Ovary (tissue), 9 donors: ENCODE results near the gene PARVA. TPM values are rescaled to one million over a fixed set of nuclear protein-coding genes. Genes with fewer than 3 reads are reported as not detected.

Source experiments
- DNase-seq, 5 donors: peaks; one replicate each; pipeline ENCODE4 v3.0.0-alpha.2; 2019 to 2020
- H3K27ac ChIP-seq, 2 donors: fragments of 200-600 bp; one replicate each; pipeline versions ENCODE4 v1.5.1 to v1.8.0; 2019 to 2022
- H3K27me3 ChIP-seq: fragments of 200-600 bp; one replicate; pipeline ENCODE4 v1.8.0; 2022
- H3K36me3 ChIP-seq: fragments of 200-600 bp; sonication (generic); one replicate; pipeline ENCODE4 v1.5.1; 2019
- H3K4me1 ChIP-seq: one replicate; pipeline ENCODE4 v1.8.1; 2013; ENCODE audit warnings: mild to moderate bottlenecking, moderate library complexity; ENCODE audit not compliant: insufficient read depth
- H3K4me3 ChIP-seq: fragments of 200-600 bp; sonication (generic); one replicate; pipeline ENCODE4 v1.5.1; 2017
- H3K9me3 ChIP-seq, 2 donors: fragments of 200-600 bp in 1 of 2; sonication (generic) in 1 of 2; one replicate each; pipeline versions ENCODE4 v1.5.1 to v1.8.1; 2013 to 2019; ENCODE audit warnings: mild to moderate bottlenecking in 1 of 2, moderate library complexity in 1 of 2
- EP300 ChIP-seq: sonication (generic); formaldehyde crosslinking; IDR thresholded peaks from one replicate; pipeline ENCODE4 v1.6.1; 2017; ENCODE audit warnings: antibody characterized with exemption
- POLR2A ChIP-seq: fragments of 450-650 bp; IDR thresholded peaks from one replicate; pipeline ENCODE4 v1.6.1; 2017; ENCODE audit warnings: antibody characterized with exemption, mild to moderate bottlenecking, moderate library complexity
- WGBS, 3 donors: extraction: QIAGEN DNeasy Blood & Tissue Kit in 1 of 3; methylation state at CpG; one replicate each; pipeline versions ENCODE4 v1.1.5 to v1.1.7; 2013 to 2017; 5-methylcytosine and 5-hydroxymethylcytosine counted together
- intact Hi-C, 4 donors: fragments of 100-400 bp; cut with DNase I; formaldehyde crosslinking; loops; one replicate each; pipeline versions ENCODE4 v1.11.0 to v1.15.1; 2022 to 2023
- polyA plus RNA-seq, 2 donors: library from polyadenylated mRNA; stranded (reverse); fragments of 200-250 nt in 1 of 2; fragments of 350-450 nt in 1 of 2; fragmentation: Illumina TruSeq in 1 of 2; extraction: RNeasy Lipid Tissue Mini Kit (QIAGEN cat#74804) in 1 of 2; gene quantifications; one replicate each; pipeline ENCODE4 v1.2.3, GENCODE V29; 2013 to 2014
- total RNA-seq, 7 donors: library from RNA; depleted of rRNA in 2 of 7; stranded (reverse); fragments of >200 nt in 2 of 7; fragmentation: NEBNext Ultra II Directional in 3 of 7; extraction: Animal tissue kit (Norgen Biotek cat#: 25700) in 3 of 7; gene quantifications; one replicate each; pipeline versions ENCODE4 v1.1.0 to v1.2.4, GENCODE V29; 2016 to 2023
- TF ChIP-seq, protein P1 (sequence below), 3 donors: fragments of 450-650 bp in 2 of 3; fragments of 200-600 bp in 1 of 3; IDR thresholded peaks; one replicate each; pipeline versions ENCODE4 v1.5.1 to v1.8.0; 2016 to 2022; ENCODE audit warnings: antibody characterized with exemption in 3 of 3, mild to moderate bottlenecking in 1 of 3
- donor health status: DM: no; HTN: no; CAD: no; lungs with moderate emphysema.
- donor health status: DM: no; HTN: no; CAD: no.
- donor health status: Bipolar disorder and iron deficiency.
- donor health status: DM: yes; HTN: yes; CAD: no.
- donor health status: DM: no; HTN: no; CAD: no.
- donor health status: DM: yes; HTN: yes; CAD: no.

PARVA gene
- total and polyA plus RNA-seq, 9 donors: 28.4 to 126 (median 89.8) TPM

DNA sequence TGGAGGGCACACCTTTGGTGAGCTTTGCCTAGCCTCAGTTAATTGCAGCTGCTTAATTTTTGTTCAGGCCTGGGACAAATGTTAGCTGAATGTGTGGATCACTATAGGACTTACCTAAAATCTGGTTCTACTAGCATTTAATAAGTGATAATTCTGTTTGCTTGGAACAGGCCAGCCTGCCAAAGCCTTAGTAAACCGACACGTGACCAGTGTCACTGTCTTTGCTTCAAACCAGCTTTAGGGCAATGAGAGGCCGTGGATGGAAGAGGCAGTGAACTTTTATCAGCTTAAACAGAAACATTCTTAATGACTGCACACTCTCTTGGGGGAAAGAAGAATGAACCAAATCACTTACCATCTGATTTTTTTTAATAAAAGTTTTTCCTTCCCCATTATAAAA is 10.8 kb downstream of the PARVA start:
- no peak overlapping the region for H3K27ac ChIP-seq
- TF ChIP-seq POLR2A: no peak
- TF ChIP-seq, protein P1, sequence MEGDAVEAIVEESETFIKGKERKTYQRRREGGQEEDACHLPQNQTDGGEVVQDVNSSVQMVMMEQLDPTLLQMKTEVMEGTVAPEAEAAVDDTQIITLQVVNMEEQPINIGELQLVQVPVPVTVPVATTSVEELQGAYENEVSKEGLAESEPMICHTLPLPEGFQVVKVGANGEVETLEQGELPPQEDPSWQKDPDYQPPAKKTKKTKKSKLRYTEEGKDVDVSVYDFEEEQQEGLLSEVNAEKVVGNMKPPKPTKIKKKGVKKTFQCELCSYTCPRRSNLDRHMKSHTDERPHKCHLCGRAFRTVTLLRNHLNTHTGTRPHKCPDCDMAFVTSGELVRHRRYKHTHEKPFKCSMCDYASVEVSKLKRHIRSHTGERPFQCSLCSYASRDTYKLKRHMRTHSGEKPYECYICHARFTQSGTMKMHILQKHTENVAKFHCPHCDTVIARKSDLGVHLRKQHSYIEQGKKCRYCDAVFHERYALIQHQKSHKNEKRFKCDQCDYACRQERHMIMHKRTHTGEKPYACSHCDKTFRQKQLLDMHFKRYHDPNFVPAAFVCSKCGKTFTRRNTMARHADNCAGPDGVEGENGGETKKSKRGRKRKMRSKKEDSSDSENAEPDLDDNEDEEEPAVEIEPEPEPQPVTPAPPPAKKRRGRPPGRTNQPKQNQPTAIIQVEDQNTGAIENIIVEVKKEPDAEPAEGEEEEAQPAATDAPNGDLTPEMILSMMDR (IDR thresholded peaks at IDR 0.05): no peak
- TF ChIP-seq EP300: no peak
- H3K9me3 ChIP-seq: no peaks in the 10 kb centered on the region
- H3K27me3 ChIP-seq: no peaks in the 10 kb centered on the region
- intact Hi-C loops: no loop called here
- no peak overlapping the region for H3K4me3 ChIP-seq
- WGBS, 3 donors: 22 to 40% (median 35%) methylated on average over 3 of the region's 3 CpGs
- no peaks in the 10 kb centered on the region for H3K36me3 ChIP-seq
- peaks cover 18% of the 10 kb centered on the region for H3K4me1 ChIP-seq
- no peak for DNase-seq

DNA sequence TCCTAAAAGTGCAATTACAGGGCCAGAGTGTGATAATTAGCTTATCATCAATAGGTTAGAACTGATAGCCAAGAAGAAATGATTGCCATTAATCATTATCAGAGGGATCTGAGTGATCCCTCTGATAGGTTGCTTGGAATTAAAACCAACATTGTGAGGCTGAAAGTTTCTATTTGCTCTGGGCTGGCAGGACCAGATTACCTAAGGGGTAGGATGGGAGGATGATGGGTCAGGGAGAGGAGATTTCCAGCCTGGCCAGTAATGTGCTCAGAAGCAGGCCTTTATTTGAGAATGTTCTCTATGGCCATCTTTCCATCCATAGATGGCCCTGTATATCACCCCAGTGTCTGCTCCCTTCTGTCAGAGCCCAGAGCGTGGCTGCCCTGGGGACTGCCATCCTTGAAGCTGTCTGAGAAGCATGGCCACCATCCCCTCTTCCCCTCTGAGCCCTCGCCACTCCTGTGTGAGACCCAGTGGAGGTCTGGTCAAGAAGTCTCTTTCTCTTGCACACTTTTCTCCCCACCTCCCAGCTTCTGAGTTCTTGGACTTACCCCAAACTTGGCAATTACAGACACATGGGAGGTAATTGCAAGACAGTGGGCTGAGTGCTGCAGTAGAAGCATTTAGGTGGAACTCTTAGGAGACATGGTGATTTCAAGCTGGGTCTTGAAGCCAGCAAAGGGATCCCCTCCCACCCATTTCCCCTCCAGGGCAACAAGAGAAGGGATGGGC is 11.7 kb downstream of the PARVA start:
- Histone ChIP-seq H3K9me3 (no peaks in the 10 kb centered on the region), H3K4me1 (peaks cover 18% of the 10 kb centered on the region), H3K27me3 (no peaks in the 10 kb centered on the region), H3K36me3 (no peaks in the 10 kb centered on the region), H3K4me3 (no peak overlapping the region), H3K27ac (no peak overlapping the region)
- intact Hi-C loops: no loop called here
- WGBS, 3 donors: 92 to 100% (median 100%) methylated on average over 2 of the region's 2 CpGs
- TF ChIP-seq POLR2A: no peak
- no peak for DNase-seq

DNA sequence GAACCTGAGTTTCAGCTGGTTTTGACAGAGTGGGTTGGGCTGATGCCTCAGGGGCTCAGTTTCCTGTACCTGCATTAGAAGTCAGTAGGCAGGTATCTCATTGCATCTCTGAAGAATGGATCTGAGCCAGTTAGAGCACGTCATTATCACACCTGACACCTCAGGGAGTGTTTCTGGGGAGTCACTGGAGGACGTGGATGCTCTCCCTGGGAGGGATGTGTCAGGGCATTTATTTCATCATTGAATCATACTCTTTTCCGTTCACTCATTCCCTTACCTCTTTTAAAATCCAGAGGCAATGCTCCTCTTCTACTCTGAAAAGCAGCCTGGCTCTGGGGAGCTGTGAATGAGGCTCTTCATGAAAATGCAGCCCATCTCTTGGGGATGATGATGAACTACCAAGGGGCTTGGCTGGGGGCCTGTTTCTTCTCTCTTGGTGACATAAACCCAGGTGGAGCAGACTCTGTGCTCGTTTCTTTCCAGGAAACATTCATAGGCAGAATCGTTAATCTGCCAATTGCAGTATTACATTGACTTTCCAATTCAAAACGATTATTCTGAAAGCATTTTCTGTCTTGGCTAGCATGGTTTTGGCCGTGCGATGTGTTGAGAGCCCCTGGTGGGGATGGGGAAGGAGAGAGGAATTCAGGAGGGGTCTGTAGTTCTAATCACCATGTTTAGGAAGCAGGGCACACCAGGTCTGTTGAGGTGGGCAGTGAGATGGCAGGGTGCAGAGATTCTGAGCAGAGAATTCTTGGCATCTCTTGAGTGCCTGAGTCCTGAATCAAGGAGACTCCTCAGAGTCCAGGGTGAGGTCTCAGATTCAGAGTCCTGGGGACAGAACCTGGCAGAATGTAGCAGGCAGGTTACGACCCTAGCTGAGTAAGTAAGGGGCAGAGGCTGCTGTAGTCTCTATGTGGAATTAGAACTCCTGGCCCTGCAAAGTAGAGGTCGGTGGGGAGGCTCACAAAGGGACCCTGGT is 12.6 kb downstream of the PARVA start:
- Histone ChIP-seq H3K4me3 (no peak overlapping the region), H3K36me3 (no peaks in the 10 kb centered on the region), H3K9me3 (no peaks in the 10 kb centered on the region), H3K4me1 (peaks cover 18% of the 10 kb centered on the region), H3K27me3 (no peaks in the 10 kb centered on the region), H3K27ac (no peak overlapping the region)
- no peak for DNase-seq
- 41 to 46% (median 42%) methylated on average over 10 of the region's 10 CpGs for WGBS, 3 donors
- no peak for TF ChIP-seq EP300
- no peak for TF ChIP-seq POLR2A
- TF ChIP-seq, protein P1 (IDR thresholded peaks at IDR 0.05): no peak
- intact Hi-C loops: loop anchor here in 1 of 4 donors (10.0 kb wide), 1 partner anchor 1865 kb away; no protein-coding TSS in a partner anchor

DNA sequence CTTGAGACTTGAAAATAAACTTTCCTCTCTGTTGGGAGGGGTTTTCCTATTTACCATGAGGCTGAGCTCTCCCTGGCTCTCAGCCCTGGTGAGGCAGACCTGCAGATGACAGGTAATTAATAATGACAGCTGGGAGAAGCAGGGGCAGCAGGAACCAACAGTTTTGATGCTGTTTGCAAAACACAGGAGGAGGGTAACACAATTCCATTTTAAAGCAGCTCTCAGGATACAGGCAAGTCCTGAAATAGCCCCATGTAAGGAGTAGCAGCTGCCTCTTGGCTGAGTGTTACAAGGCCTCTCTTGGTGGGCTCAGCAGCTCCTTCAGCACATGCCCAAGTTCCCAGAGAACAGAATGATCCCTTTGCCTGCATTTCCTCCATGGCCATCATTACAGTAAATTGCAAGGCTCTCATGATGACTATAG is 13.3 kb downstream of the PARVA start:
- no peak for DNase-seq
- Histone ChIP-seq H3K27ac (no peak overlapping the region), H3K27me3 (no peaks in the 10 kb centered on the region), H3K9me3 (no peaks in the 10 kb centered on the region), H3K4me3 (no peak overlapping the region), H3K36me3 (no peaks in the 10 kb centered on the region), H3K4me1 (peaks cover 18% of the 10 kb centered on the region)
- intact Hi-C loops: loop anchor here in 1 of 4 donors (10.0 kb wide), 1 partner anchor 1866 kb away; no protein-coding TSS in a partner anchor
- TF ChIP-seq EP300 (no peak), POLR2A (no peak)
- TF ChIP-seq, protein P1 (IDR thresholded peaks at IDR 0.05): no peak
